Posterior cingulate gyrus (tissue), 11 donors: Measurements from ENCODE around the gene PPP1R12B.
"Not testable (repeated sequence)": the region's sequence is repeated elsewhere in the genome, so short reads cannot be mapped to it uniquely, and the experiment has no call there.

ENCODE experiments used
- DNase-seq, 10 donors: peaks; one replicate each; pipeline versions ENCODE4 v3.0.0 to v3.0.0-alpha.2; 2020 to 2021; ENCODE audit warnings: mixed read lengths in 3 of 10
- intact Hi-C: fragments of 100-400 bp; cut with DNase I; formaldehyde crosslinking; loops from one replicate; pipeline ENCODE4 v1.15.1; 2023

The PPP1R12B gene

DNA sequence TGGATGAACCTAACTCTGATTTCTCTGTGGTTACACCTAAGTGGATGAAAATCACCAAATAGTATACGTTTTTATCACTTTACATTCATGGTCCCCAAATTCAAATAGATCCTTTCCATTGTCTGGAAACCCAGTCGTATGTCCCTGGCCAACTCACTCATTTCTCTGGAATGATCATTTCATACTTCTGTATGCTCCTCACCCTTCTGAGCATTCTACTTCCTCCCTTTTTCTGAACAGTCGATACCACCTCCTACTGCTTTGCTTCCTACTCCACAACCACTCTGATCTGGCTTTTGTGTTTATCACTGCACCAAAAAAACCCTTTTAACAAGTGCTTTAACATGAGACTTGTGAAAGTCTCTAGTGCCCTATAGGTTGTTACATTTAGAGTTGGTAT, 47.3 kb downstream of the PPP1R12B start:
- DNase-seq, intact Hi-C loops: not testable (repeated sequence)

DNA sequence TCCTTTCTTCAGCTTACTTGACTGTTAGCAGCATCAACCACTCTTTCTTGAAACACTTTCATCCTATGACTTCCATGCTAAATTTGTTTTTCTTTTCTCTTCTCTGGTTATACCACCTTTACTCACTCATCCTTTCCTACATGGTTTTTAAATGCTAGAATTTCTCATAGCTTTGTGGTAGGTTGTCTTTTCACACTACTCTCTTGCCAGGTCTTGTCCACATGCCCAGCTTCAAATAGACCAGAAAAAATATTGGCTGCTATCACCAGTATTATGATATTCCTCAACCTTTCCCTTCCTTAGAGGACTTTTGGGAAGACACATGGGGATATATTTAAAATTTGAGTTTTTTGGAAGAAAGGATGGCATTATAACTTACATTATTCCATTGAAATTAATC, 48.8 kb downstream of the PPP1R12B start:
- no peak for DNase-seq
- intact Hi-C loops, result no loop called here

DNA sequence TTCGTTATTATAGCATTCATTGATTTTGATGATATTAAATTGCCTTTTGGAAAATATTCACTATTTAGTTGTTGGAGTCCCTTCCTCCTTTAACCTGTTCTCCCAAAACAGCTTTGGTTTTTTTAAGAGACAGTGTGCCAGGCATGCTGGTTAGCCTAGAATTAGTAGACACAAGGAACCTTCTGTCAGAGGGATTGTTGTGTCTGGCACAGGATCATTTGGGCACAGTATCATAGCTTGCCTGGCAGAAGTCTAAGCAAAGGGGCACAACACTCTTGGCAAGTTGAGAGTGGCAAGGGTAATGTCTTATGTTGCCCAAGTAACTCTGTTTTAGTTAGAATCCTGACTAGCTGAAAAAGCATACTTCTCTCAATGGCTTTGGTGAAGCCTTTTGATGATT, 49.9 kb downstream of the PPP1R12B start:
- intact Hi-C loops, DNase-seq: not testable (repeated sequence)

DNA sequence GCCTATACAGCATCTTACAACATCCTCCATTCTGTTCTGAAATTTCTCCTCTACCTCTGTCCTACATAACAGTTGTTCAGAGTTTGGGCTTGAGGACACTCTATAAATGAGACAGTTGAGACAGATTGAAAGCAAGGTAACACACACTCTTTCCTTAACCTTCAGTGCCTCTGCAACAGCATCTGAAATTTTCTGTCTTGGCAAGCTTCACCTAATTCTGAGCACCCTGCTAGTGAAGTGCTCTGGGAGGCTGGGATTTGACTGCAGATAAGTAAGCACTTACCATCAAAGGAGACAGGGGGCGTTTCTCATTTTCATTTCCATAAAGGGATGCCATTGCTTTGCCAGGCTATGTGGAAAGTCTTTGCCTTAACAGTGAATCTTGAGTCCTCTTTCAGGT, 53.3 kb downstream of the PPP1R12B start:
- intact Hi-C loops, DNase-seq: not testable (repeated sequence)

DNA sequence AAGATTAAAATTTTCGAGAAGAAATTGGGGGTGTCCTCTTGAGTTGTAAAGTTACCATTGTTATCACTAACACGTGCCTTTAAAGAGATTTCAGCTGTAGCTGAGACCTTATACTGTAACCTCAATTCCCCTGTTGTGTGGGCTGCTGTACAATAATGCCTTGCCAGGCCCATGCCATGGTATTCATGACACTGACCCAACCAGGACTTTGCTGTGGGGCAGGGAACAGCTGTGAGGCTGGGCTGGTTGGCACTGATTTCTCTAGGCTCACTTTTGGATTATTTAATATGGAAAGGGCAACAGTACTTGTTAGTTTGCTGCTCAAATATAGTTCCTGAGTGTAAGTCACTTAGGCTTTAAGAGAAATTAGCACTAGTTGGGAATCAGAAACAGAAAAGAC, 54.9 kb downstream of the PPP1R12B start:
- DNase-seq, result peak in 1 of 10 donors; percentile 30
- intact Hi-C loops, result not testable (repeated sequence)

DNA sequence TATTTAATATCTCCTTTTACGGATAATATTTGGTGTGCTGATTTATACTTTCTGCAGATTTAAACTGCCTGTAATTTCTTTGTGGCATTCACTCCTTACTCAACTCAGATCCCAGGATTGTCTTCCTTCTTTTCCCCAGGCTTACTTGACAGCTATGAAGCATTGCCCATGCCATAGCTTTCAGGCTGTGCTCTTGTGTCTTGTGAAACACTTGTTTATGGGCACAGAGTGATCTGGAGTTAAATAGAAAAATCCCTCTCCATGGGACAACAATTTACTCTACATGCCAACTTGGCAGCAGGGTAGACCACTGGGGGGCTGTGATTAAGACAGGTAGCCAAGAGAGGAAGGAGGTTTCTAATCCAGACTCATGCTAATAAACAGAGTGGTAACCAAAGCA, 57.4 kb downstream of the PPP1R12B start:
- intact Hi-C loops, result loop anchor here (5.0 kb wide), 1 partner anchor 54 kb away; no protein-coding TSS in a partner anchor
- DNase-seq, result no peak

DNA sequence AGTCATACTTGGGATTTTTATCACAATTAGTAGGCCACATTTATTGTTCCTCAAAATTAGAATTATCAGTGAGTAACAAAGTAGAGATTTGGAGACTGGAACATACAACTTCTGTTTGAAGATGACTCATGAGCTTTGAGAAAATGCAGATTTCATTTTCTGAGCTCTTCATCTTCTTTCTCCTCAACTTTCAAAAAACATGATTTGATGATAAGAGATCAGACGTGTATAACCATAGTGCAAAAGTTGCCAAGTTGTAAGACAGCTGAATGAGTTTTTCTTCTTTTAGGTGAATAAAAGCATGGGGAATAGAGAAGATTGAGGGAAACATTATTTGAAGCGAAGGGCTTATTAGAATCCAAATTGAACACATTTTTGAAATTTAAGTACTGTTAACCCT, 58.4 kb downstream of the PPP1R12B start:
- DNase-seq, result not testable (repeated sequence)
- intact Hi-C loops, result loop anchor here (5.0 kb wide), 1 partner anchor 55 kb away; no protein-coding TSS in a partner anchor

DNA sequence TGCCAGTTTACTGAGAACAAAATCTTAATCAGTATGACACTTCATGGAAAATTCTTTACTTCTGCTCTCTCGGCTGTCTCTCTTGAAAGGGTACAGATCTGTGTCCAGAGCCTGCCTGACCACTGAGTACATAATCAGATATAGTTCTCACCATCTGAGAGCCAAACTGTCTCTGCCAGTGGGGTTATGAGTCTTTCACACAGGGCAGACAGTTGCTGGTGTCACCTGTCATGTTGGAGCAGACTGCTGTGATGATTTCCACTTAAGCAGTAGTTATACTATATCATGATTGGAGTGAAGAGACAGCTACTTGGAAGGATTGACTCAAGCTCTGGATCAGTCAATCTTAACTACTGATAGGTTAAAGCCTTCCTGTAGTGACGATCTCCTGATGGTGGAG, 58.9 kb downstream of the PPP1R12B start:
- intact Hi-C loops, result loop anchor here (5.0 kb wide), 1 partner anchor 55 kb away; no protein-coding TSS in a partner anchor
- DNase-seq, result not testable (repeated sequence)

DNA sequence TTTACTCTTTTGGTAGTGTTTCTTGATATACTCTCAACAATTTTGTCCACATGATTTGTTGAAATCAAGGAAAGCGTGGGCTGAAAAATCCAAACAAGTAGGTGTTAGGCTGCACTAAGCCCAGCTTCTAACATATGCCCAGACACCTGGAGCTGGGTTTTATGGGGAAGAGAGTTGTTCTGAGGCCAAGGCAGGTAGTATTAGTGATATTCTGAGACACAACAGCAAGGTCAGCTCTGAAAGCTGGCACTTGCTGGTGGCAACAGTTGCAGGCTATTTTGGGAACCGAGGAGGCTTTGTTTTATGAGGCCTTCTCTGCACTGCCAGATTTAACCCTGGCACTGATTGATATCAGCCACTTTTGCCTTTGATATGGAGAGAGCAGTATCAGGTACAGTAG, 61.8 kb downstream of the PPP1R12B start:
- intact Hi-C loops, result not testable (repeated sequence)
- peak in 1 of 10 donors; percentile 77 for DNase-seq

DNA sequence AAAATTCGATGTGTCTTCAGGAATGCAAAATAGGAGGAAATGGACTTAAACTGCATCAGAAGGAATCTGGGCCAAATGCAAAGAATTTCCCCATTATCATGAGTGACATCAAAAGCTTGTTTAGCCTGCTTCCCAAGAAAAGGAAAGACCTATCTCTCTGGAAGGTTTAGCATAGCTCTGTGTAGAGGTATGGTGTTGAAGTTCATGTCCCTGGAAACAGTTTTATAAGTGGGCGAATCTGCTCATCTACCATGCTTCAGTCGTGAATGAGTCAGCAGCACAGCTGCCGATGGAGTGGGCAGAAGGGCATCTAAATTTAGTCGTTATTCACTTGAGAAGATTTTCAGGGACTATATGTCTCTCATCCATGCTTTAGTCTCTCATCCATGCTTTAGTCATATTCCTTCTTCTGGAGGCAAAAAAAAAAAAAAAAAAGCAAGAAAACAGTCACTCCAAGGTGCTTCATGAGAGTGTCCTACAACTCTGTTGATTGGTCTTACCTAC, 62.4 kb downstream of the PPP1R12B start:
- intact Hi-C loops, result not testable (repeated sequence)

DNA sequence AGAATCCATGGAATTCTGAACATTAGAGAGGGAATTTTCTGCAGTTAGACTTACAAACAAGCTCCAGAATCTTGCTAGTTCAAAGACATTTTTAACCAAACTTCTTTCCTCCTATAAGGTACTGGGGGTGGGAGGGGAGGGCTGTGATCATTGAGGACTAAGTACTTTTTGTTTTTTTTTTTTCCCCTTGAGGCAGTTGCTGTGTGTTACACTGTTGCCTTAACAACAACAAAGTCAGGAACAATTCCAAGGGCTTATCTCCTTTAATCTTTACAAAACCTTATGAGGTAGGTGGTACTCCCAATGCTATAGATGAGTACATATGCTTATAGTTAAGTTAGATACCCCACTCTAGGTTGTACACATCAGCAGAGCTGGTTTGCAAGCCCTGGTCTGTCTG, 62.9 kb downstream of the PPP1R12B start:
- intact Hi-C loops, result no loop called here
- no peak for DNase-seq

More for the DNA sequence above, 62.4 kb downstream of the PPP1R12B start:
- not testable (repeated sequence) for DNase-seq

DNA sequence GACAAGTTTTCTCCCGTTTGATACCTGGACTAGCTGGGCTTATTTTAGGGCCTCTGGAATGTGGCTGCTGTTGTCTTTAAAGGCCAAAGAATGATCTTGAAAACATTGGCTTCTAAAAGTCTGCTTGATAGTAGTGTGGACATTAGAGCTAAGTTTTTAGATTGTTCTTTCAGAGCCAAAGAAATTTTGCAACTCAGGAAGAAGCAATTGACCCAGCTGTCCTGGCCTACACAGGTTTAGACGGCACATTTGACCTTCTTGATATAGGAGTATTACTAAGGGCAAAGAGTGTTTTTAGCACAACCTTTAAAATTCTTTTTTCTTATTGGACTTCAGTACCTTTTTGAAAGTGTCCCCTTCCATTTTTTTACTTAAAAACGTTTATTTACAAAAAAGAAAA, 63.9 kb downstream of the PPP1R12B start:
- intact Hi-C loops, DNase-seq: not testable (repeated sequence)

DNA sequence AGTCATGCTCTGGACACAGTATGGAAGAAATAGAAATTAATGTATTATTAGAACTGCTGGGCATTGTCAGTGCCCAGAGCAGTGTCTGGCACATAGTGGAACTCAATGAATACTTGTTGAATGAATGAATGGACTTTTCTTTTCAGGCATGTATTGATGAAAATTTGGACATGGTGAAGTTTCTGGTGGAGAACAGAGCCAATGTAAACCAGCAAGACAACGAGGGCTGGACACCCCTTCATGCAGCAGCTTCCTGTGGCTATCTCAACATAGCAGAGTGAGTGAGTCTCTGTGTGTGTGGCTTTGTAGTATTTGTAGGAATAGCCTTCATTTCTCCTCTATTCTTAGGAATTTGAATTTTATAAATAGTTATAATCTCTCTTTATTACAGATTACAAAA, 68.1 kb downstream of the PPP1R12B start:
- peak in 1 of 10 donors; percentile 30 for DNase-seq
- intact Hi-C loops, result loop anchor here (5.0 kb wide), 1 partner anchor 69 kb away; the partner anchor contains the start of gene PPP1R12B

DNA sequence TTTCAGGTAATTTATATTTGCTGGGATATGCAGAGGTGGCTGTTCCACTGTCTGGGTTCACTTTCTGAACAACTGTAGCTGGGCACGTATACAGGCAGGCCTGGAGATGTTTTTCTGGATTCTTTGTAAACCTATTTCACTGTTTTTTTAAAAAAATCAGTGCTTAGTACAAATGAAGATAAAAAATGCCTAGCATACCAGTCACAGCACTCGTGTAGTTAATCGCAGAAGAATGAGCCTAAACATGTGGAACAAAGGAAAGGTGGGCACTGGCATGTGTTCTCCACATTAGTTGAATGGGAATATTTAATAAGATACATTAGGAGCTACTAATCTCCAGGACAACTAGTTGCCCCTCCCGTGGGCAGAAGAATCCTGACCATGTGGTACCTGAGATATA, 68.6 kb downstream of the PPP1R12B start:
- intact Hi-C loops, result loop anchor here (5.0 kb wide), 1 partner anchor 70 kb away; the partner anchor contains the start of gene PPP1R12B

DNA sequence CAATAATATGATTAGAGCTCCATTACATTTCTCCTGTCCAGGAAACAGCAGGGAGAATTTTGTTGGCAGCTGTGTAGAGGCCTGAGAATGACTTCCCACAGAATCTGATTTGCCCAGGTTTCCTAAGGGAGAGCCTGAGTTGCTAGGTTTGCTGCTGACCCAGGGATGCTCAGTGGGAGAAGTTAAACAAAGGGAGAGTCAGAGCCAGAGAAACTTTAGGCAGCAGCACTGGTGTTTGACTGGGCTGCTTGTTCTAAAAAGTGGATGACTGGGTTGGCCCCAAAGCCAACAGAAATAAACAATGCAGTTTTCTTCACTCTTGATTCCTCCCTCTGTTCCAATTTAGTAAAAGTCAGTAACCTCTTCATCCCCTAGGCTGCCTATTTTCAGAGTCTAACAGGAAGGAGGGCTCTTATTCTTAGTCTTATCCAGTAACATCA, 69.3 kb downstream of the PPP1R12B start:
- DNase-seq, result not testable (repeated sequence)
- intact Hi-C loops, result loop anchor here (5.0 kb wide), 1 partner anchor 70 kb away; the partner anchor contains the start of gene PPP1R12B

More for the DNA sequence above, 68.6 kb downstream of the PPP1R12B start:
- not testable (repeated sequence) for DNase-seq

DNA sequence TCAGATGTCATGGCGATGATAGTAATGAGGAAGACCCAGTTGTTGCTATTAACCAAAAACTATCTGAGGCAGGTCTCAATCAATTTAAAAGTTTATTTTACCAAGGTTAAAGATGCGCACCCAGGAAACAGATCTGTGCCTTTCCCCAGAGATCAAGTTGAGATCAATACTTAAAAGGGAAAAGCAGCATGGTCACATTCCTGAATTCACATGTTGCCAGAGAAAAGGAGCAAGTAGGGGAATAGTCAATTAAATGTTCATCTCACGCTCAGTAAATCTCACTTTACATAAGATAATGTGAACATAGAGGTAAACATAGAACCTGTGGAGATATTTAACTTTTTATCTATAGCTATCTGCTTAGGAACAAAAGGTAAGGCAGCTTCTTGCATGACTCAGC, 71.2 kb downstream of the PPP1R12B start:
- intact Hi-C loops, result loop anchor here (5.0 kb wide), 1 partner anchor 72 kb away; the partner anchor contains the start of gene PPP1R12B
- DNase-seq, result not testable (repeated sequence)

DNA sequence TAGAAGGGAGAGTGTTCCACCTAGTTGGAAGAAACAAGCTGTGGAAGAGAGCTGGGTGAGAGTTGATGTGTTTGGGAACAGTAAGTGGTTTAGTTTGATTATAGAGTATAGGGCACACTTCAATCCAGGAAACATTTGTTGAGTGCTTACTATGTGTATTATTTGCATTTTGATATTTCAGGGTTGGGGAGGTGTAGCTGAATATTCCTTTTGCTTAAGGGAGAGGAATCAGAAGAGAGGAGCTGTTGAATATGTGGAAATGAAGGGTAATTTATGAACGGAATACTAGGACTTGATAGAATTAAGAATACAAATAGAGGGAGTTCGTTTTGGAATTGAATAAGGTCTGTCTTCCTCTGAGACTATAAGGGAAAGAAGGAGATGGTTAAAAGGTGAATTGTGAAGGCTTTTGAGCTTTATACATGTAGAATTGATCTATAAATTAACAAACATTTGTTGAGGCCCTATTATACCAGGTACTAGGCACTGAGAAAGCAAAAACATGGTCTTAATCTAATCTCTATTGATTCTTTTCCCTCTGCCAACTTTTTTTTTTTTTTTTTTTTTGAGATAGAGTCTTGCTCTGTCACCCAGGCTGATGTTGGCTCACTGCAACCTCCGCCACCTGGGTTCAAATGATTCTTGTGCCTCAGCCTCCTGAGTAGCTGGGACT, 72.1 kb downstream of the PPP1R12B start:
- intact Hi-C loops, DNase-seq: not testable (repeated sequence)

DNA sequence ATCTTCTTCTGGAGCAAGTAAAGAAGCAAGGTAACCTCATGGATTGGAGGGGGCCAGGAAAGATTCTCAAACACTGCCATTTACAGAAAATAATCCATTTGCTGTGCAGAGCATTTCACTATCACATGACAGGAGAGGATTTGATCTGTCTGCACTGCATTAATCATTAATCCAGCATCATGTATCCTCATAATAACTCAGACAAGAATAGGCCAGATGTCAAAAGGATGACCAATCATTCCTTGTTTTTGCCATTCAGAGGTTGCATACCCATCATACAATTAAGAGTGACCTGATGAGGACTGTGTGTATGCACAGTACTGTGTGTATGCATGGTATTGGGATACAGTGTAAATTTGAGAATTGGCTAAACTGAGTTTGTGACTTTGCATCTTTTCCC, 74.2 kb downstream of the PPP1R12B start:
- DNase-seq, intact Hi-C loops: not testable (repeated sequence)

DNA sequence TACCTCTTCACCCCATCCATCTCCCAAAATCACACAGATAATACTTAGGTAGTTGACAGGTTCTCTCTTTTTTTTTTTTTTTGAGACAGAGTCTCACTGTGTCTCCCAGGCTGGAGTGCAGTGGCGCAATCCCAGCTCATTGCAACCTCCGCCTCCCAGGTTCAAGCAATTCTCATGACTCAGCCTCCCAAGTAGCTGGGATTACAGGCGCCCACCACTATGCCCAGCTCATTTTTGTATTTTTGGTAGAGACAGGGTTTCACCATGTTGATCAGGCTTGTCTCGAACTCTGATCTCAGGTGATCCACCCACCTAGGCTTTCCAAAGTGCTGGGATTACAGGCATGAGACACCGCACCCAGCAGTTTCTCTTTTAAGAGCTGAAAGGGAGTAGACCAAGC, 75.8 kb downstream of the PPP1R12B start:
- DNase-seq, intact Hi-C loops: not testable (repeated sequence)

DNA sequence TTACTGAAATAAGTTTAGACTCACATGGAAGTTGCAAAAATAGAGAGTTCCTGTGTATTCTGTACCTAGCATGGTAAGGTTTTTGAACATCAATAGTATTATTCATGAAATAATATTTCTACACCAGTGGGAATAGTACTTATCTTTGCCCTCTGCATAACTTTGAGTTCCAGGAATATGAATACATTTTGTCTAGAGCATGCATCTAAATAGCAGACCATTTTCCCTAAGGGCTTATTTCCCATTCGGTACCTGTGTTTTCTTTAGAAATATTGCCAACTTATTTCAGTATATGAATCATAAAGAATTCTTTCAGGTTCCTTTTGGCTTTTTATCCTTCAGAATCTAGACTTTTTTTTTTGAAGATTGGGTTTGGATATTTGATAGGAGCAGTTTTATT, 81.6 kb downstream of the PPP1R12B start:
- intact Hi-C loops, result not testable (repeated sequence)

DNA sequence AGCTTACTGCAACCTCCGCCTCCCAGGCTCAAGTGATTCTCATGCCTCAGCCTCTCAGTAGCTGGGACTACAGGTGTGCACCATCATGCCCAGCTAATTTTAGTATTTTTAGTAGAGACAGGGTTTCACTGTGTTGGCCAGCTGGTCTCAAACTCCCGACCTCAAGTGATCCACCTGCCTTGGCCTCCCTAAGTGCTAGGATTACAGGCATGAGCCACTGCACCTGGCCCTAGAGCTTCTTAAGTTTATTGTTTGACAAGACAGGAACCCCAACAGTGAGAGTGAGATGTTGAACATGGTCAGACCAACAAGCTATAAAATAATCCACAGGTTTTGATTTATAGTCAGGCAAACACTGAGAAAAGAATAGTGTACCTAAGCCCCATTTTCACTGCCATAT, 83.8 kb downstream of the PPP1R12B start:
- intact Hi-C loops, DNase-seq: not testable (repeated sequence)

More for the DNA sequence above, 81.6 kb downstream of the PPP1R12B start:
- DNase-seq, result not testable (repeated sequence)
